Measurements from ENCODE around the gene OSBPL9. TPM values are rescaled to one million over a fixed set of nuclear protein-coding genes. Genes with fewer than 3 reads are reported as not detected.

OSBPL9 gene
- total and polyA plus RNA-seq, 2 experiments from 2014 or later: 82.7 to 102 TPM

DNA sequence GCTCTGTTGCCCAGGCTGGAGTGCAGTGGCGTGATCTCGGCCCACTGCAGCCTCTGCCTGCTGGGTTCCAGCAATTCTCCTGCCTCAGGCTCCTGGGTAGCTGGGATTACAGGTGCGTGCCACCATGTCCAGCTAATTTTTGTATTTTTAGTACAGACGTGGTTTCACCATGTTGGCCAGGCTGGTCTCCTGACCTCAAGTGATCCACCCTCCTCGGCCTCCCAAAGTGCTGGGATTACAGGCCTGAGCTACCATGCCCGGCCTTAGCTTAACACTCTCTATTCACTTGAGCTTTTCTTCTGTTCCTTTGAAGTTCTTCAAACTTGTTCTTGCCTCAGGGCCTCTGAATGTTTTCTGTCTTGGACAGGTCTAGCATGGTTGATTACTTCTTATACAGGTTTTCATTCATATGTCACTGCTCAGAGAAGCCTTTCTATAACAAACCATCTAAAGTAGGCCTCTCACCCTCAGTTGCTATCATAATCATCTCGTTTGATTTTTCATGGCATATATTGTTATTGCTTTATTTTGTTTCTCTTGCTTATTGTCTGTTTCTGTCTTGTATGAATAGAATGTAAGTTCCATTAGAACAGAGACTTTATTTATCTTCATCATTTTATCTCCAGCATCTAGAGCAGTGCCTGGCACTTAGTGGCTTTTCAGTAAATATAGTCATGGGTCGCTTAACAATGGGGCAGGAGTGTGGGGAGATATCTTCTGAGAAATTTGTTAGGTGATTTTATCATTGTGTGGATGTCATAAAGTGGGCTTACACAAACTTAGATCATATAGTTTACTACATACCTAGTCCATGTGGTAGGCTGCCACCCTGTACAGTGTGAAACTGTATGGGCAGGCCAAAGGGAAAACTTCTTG is 12.1 kb downstream of the OSBPL9 start (continued):
- TF ChIP-seq, protein P1, sequence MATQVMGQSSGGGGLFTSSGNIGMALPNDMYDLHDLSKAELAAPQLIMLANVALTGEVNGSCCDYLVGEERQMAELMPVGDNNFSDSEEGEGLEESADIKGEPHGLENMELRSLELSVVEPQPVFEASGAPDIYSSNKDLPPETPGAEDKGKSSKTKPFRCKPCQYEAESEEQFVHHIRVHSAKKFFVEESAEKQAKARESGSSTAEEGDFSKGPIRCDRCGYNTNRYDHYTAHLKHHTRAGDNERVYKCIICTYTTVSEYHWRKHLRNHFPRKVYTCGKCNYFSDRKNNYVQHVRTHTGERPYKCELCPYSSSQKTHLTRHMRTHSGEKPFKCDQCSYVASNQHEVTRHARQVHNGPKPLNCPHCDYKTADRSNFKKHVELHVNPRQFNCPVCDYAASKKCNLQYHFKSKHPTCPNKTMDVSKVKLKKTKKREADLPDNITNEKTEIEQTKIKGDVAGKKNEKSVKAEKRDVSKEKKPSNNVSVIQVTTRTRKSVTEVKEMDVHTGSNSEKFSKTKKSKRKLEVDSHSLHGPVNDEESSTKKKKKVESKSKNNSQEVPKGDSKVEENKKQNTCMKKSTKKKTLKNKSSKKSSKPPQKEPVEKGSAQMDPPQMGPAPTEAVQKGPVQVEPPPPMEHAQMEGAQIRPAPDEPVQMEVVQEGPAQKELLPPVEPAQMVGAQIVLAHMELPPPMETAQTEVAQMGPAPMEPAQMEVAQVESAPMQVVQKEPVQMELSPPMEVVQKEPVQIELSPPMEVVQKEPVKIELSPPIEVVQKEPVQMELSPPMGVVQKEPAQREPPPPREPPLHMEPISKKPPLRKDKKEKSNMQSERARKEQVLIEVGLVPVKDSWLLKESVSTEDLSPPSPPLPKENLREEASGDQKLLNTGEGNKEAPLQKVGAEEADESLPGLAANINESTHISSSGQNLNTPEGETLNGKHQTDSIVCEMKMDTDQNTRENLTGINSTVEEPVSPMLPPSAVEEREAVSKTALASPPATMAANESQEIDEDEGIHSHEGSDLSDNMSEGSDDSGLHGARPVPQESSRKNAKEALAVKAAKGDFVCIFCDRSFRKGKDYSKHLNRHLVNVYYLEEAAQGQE (IDR thresholded peaks at IDR 0.05; ENCODE audit: unreplicated experiment): no peak

DNA sequence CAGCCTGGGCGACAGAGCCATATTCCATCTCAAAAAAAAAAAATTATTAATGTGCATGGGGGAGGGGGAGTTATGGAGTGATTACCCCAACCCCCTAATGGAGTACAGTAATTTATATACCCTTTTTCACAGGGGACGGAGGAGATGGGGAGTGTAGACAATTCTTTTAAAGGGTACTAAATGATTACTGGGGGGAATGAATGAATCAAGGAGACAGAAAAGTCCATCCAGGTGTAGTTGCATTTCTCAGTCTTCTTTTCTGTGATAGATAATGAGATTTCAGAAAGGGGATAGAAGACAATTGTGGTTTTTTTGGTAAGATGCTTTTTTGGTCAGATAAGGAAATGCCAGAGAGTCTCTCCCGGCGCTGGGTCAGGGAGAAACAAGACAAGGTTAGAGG is 13.0 kb downstream of the OSBPL9 start:
- Histone ChIP-seq H3K4me2 (no peak overlapping the region), H3K27me3 (ENCODE audit: insufficient read depth) (no peaks in the 10 kb centered on the region), H3K36me3 (ENCODE audit: insufficient read depth) (no peaks in the 10 kb centered on the region), H3F3A (replicated peaks; ENCODE audit: low read depth) (no peaks in the 10 kb centered on the region), H3K4me1 (ENCODE audit: insufficient read depth) (peaks cover 1% of the 10 kb centered on the region; the same call in 1 of the 2 replicates), H2AFZ (no peak overlapping the region), H3K27ac (ENCODE audit: low read depth) (no peak overlapping the region), H3K9me2 (ENCODE audit: insufficient read depth) (no peaks in the 10 kb centered on the region), H3K79me2 (replicated peaks; ENCODE audit: insufficient read depth) (peaks cover 33% of the 10 kb centered on the region), H3K4me3 (no peak overlapping the region), H4K20me1 (replicated peaks; ENCODE audit: insufficient read depth) (no peaks in the 10 kb centered on the region)
- Mint-ChIP-seq H3K27me3 (ENCODE audit: insufficient read depth, low read depth, poor library complexity) (no peaks in the 10 kb centered on the region), H3K4me3 (no peak overlapping the region), H3K36me3 (ENCODE audit: low read depth) (no peaks in the 10 kb centered on the region), H3K9me3 (no peaks in the 10 kb centered on the region), H3K4me1 (peaks cover 2% of the 10 kb centered on the region; the same call in 2 of the 3 replicates), H3K27ac (no peak overlapping the region)
- DNase-seq (ENCODE audit: low spot score) (no peak), ATAC-seq (no peak)
- no peak for TF ChIP-seq EZH2phosphoT487 (IDR thresholded peaks at IDR 0.05; ENCODE audit: unreplicated experiment)

DNA sequence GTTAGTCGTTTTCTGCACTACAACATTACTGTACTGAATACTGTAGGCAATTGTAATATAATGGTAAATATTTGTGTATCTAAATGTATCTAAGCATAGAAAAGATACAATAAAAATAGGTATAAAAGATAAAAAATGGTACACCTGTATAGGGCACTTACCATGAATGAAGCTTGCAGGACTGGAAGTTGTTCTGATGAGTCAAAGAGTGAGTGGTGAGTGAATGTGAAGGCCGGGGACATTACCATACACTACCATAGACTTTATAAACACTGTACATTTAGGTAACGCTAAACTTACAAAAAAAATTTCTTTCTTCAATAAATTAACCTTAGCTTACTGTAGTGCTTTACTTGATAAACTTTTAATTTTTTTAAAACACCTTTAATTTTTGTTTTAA is 13.5 kb downstream of the OSBPL9 start:
- H3K4me2 ChIP-seq: no peak overlapping the region
- H3K79me2 ChIP-seq (replicated peaks; ENCODE audit: insufficient read depth): peaks cover 30% of the 10 kb centered on the region
- Mint-ChIP-seq H3K4me3 (no peak overlapping the region), H3K27ac (no peak overlapping the region), H3K27me3 (ENCODE audit: insufficient read depth, low read depth, poor library complexity) (no peaks in the 10 kb centered on the region), H3K36me3 (ENCODE audit: low read depth) (no peaks in the 10 kb centered on the region), H3K9me3 (no peaks in the 10 kb centered on the region), H3K4me1 (peaks cover 2% of the 10 kb centered on the region; the same call in 2 of the 3 replicates)
- no peak overlapping the region for H2AFZ ChIP-seq
- no peaks in the 10 kb centered on the region for H3F3A ChIP-seq (replicated peaks; ENCODE audit: low read depth)
- H3K4me3 ChIP-seq: no peak overlapping the region
- no peaks in the 10 kb centered on the region for H3K36me3 ChIP-seq (ENCODE audit: insufficient read depth)
- ATAC-seq (no peak), DNase-seq (ENCODE audit: low spot score) (no peak)
- no peak overlapping the region for H3K27ac ChIP-seq (ENCODE audit: low read depth)
- H3K4me1 ChIP-seq (ENCODE audit: insufficient read depth): no peaks in the 10 kb centered on the region
- TF ChIP-seq ZNF114 (CRISPR knock-in tag; IDR thresholded peaks at IDR 0.05): no peak
- no peak for TF ChIP-seq NANOG (IDR thresholded peaks at IDR 0.05; ENCODE audit: borderline replicate concordance)
- no peak for TF ChIP-seq POLR2AphosphoS5 (IDR thresholded peaks at IDR 0.05; ENCODE audit: low read depth)
- no peak for TF ChIP-seq CREB1 (CRISPR knock-in tag; IDR thresholded peaks at IDR 0.05; ENCODE audit: low read depth)
- no peak for TF ChIP-seq JUNB (IDR thresholded peaks at IDR 0.05; ENCODE audit: unreplicated experiment)
- no peak for TF ChIP-seq EZH2 (IDR thresholded peaks at IDR 0.05; ENCODE audit: low read depth, unreplicated experiment)
- H3K27me3 ChIP-seq (ENCODE audit: insufficient read depth): no peaks in the 10 kb centered on the region
- no peaks in the 10 kb centered on the region for H3K9me2 ChIP-seq (ENCODE audit: insufficient read depth)
- no peaks in the 10 kb centered on the region for H4K20me1 ChIP-seq (replicated peaks; ENCODE audit: insufficient read depth)
